GM21423 (cell line): ENCODE data around the gene COP1.
"Not testable (repeated sequence)": the region's sequence is repeated elsewhere in the genome, so short reads cannot be mapped to it uniquely, and the experiment has no call there.

ENCODE experiments used
- ATAC-seq: cut with Tn5 transposase; IDR thresholded peaks from one replicate; pipeline ENCODE4 v1.9.1; 2021; ENCODE audit warnings: mild to moderate bottlenecking, moderate library complexity; ENCODE audit not compliant: unreplicated experiment

Gene COP1

GRCh38 chr1:176136891-176137290, 70.2 kb downstream of the COP1 start:
- no peak for ATAC-seq

GRCh38 chr1:176134666-176135065, 72.4 kb downstream of the COP1 start:
- ATAC-seq = no peak

- no peak for ATAC-seq
These were observed 84.8 kb downstream of the COP1 start for GRCh38 chr1:176122282-176122681.

GRCh38 chr1:176119549-176119948, 87.5 kb downstream of the COP1 start:
- peak; percentile 62 for ATAC-seq

GRCh38 chr1:176118985-176119384, 88.1 kb downstream of the COP1 start:
- ATAC-seq = no peak

GRCh38 chr1:176111835-176112234, 95.3 kb downstream of the COP1 start:
- ATAC-seq = no peak

- no peak for ATAC-seq
These were observed 96.9 kb downstream of the COP1 start for GRCh38 chr1:176110203-176110602.

GRCh38 chr1:176102768-176103350, 104.2 kb downstream of the COP1 start:
- ATAC-seq = no peak

- ATAC-seq = no peak
These were observed 105.0 kb downstream of the COP1 start for GRCh38 chr1:176101951-176102642.

- ATAC-seq = no peak
These were observed 108.5 kb downstream of the COP1 start for GRCh38 chr1:176098560-176098959.

GRCh38 chr1:176096015-176096414, 111.1 kb downstream of the COP1 start:
- no peak for ATAC-seq

GRCh38 chr1:176090766-176091165, 116.3 kb downstream of the COP1 start:
- no peak for ATAC-seq

GRCh38 chr1:176087746-176088145, 119.3 kb downstream of the COP1 start:
- ATAC-seq = not testable (repeated sequence)

- peak; percentile 52 for ATAC-seq
These were observed 133.4 kb downstream of the COP1 start for GRCh38 chr1:176073524-176074157.

GRCh38 chr1:176068901-176069300, 138.2 kb downstream of the COP1 start:
- ATAC-seq = no peak

- ATAC-seq = no peak
These were observed 138.8 kb downstream of the COP1 start for GRCh38 chr1:176068256-176068655.

- ATAC-seq = no peak
These were observed 140.4 kb downstream of the COP1 start for GRCh38 chr1:176066709-176067108.

- ATAC-seq = no peak
These were observed 148.4 kb downstream of the COP1 start for GRCh38 chr1:176058686-176059085.

GRCh38 chr1:176056312-176056711, 150.8 kb downstream of the COP1 start:
- ATAC-seq = no peak

- no peak for ATAC-seq
These were observed 151.7 kb downstream of the COP1 start for GRCh38 chr1:176055398-176055797.

- no peak for ATAC-seq
These were observed 155.1 kb downstream of the COP1 start for GRCh38 chr1:176051902-176052518.

GRCh38 chr1:176051402-176051801, 155.7 kb downstream of the COP1 start:
- ATAC-seq = no peak
